Measurements from ENCODE around the gene GRIK4.
"Not testable (repeated sequence)": the region's sequence is repeated elsewhere in the genome, so short reads cannot be mapped to it uniquely, and the experiment has no call there.

The GRIK4 gene

GRCh38 chr11:121024989-121025388 lies 513.4 kb downstream of the GRIK4 start:
- peak; percentile 15 for DNase-seq

GRCh38 chr11:121029153-121029552 lies 517.6 kb downstream of the GRIK4 start:
- no peak for DNase-seq

GRCh38 chr11:121029813-121030445 lies 518.4 kb downstream of the GRIK4 start:
- no peak for DNase-seq

GRCh38 chr11:121031167-121031566 lies 519.6 kb downstream of the GRIK4 start:
- no peak for DNase-seq

- DNase-seq, result not testable (repeated sequence)
Observed at GRCh38 chr11:121031648-121032047, 520.1 kb downstream of the GRIK4 start.

- no peak for DNase-seq
Observed at GRCh38 chr11:121032546-121032945, 521.0 kb downstream of the GRIK4 start.

- DNase-seq, result no peak
Observed at GRCh38 chr11:121033635-121034034, 522.1 kb downstream of the GRIK4 start.

GRCh38 chr11:121035169-121035755 lies 523.7 kb downstream of the GRIK4 start:
- DNase-seq, result no peak

GRCh38 chr11:121035780-121036179 lies 524.2 kb downstream of the GRIK4 start:
- peak; percentile 21 for DNase-seq

GRCh38 chr11:121037016-121037415 lies 525.5 kb downstream of the GRIK4 start:
- DNase-seq, result no peak
